ENCODE data around the gene DDX59.

The DDX59 gene

DNA sequence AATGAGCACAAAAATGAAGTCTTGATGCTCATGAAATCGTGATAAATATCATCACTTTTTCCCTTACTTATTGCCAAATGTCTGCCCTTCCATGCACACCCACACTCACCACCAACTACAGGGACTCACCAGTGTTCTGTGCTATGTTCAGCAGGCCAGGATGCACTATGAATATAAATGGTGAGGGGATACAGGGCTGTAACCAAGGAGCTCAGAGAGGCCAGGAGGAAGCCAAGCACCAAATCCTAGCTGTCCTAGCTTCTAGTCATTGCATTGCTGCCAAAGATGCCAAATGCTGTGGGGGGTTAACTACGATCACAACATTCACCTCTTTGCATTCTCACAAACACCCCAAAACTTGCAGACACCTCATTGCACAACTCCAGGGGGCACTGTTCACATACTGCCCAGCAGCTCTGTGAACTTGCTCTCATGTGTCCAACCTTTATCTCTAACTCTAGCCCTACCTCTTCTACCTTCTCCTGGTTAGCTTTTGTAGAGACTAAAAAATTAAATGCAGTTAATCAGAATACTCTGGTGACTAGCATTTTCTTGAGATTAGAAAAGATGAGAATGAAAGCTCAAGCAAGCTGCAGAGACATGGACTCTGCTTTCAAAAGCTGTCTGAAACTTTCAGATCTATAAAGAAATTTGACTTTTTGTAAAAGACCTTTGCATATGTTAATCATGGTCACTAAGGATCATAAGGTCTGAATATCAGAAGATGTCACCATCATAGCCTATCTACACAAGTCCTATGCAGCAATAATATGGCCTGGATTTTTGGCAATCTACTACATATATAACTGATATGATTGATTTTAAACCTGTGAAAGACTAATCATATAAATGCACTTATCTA lies 35.2 kb downstream of the DDX59 start:
- no peak for TF ChIP-seq SIN3A (IDR thresholded peaks at IDR 0.05; ENCODE audit: borderline replicate concordance, insufficient read depth, low read length)
- TF ChIP-seq FOXP2 (optimal IDR thresholded peaks at IDR 0.05; ENCODE audit: borderline replicate concordance, extremely low read depth, extremely low read length, insufficient read depth), result no peak
- no peak for TF ChIP-seq POLR2AphosphoS5 (IDR thresholded peaks at IDR 0.05; ENCODE audit: low read depth, low read length)
- TF ChIP-seq, protein P1, sequence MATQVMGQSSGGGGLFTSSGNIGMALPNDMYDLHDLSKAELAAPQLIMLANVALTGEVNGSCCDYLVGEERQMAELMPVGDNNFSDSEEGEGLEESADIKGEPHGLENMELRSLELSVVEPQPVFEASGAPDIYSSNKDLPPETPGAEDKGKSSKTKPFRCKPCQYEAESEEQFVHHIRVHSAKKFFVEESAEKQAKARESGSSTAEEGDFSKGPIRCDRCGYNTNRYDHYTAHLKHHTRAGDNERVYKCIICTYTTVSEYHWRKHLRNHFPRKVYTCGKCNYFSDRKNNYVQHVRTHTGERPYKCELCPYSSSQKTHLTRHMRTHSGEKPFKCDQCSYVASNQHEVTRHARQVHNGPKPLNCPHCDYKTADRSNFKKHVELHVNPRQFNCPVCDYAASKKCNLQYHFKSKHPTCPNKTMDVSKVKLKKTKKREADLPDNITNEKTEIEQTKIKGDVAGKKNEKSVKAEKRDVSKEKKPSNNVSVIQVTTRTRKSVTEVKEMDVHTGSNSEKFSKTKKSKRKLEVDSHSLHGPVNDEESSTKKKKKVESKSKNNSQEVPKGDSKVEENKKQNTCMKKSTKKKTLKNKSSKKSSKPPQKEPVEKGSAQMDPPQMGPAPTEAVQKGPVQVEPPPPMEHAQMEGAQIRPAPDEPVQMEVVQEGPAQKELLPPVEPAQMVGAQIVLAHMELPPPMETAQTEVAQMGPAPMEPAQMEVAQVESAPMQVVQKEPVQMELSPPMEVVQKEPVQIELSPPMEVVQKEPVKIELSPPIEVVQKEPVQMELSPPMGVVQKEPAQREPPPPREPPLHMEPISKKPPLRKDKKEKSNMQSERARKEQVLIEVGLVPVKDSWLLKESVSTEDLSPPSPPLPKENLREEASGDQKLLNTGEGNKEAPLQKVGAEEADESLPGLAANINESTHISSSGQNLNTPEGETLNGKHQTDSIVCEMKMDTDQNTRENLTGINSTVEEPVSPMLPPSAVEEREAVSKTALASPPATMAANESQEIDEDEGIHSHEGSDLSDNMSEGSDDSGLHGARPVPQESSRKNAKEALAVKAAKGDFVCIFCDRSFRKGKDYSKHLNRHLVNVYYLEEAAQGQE (IDR thresholded peaks at IDR 0.05; ENCODE audit: insufficient read depth in 1 of 2, low read depth in 2 of 2, low read length in 2 of 2), result no peak

DNA sequence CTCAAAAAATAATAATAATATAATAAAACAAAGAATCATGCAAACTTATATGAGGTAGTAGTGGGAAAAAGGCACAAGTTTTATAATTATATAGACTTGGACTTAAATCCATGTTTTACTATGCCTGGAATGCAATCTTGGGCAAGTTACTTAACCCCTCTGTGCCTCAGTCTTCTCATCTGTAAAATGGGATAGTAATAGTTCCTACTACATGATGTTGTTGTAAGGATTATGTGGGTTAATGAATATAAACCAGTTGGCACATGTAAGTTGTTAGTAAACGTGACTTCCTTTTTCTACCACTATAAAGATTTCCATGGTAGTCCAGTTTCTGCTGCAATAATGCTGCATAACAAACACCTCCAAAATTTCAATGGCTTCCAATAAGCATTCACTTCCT lies 38.3 kb downstream of the DDX59 start:
- TF ChIP-seq FOXP2 (optimal IDR thresholded peaks at IDR 0.05; ENCODE audit: borderline replicate concordance, extremely low read depth, extremely low read length, insufficient read depth), result no peak
- TF ChIP-seq POLR2AphosphoS5 (IDR thresholded peaks at IDR 0.05; ENCODE audit: low read depth, low read length), result no peak
- no peak for TF ChIP-seq TAF1 (IDR thresholded peaks at IDR 0.05; ENCODE audit: borderline replicate concordance, insufficient read depth, low read length)
- TF ChIP-seq, protein P1 (IDR thresholded peaks at IDR 0.05; ENCODE audit: insufficient read depth in 1 of 2, low read depth in 2 of 2, low read length in 2 of 2), result no peak
- TF ChIP-seq SIN3A (IDR thresholded peaks at IDR 0.05; ENCODE audit: borderline replicate concordance, insufficient read depth, low read length), result no peak

DNA sequence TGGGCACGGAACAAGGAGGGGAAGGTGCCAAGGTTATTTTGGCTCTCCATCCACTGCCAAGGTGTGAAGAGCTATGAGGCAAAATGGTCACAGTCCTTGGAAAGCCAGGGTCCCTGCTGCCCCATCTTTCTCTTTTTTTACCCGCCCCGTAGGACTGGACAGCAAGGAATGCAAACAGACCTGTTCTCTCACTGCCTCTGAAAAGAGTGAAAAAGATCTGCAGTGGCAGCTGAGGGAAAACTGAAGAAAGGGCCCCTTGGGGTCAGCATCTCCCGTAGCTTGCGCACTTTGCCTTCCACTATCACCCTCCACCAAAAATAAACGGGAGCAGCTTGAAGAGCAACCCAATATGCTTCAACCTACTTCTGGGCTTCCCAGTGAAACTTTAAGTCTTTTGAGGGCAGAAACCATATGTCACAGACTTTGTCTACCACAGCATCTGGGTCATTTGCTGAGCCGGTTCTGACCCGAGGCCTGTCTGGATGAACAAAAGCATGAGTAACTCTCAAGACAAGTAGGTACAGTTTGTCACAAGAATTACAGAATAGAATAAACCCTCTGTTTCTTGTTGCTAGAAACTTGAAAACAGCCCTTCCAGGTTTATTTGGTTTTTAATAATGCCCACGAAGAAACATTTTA lies 39.7 kb downstream of the DDX59 start:
- TF ChIP-seq POLR2AphosphoS5 (IDR thresholded peaks at IDR 0.05; ENCODE audit: low read depth, low read length), result no peak
- TF ChIP-seq SIN3A (IDR thresholded peaks at IDR 0.05; ENCODE audit: borderline replicate concordance, insufficient read depth, low read length), result no peak
- TF ChIP-seq, protein P1 (IDR thresholded peaks at IDR 0.05; ENCODE audit: insufficient read depth in 1 of 2, low read depth in 2 of 2, low read length in 2 of 2), result no peak
- no peak for TF ChIP-seq TAF1 (IDR thresholded peaks at IDR 0.05; ENCODE audit: borderline replicate concordance, insufficient read depth, low read length)
- no peak for TF ChIP-seq FOXP2 (optimal IDR thresholded peaks at IDR 0.05; ENCODE audit: borderline replicate concordance, extremely low read depth, extremely low read length, insufficient read depth)

DNA sequence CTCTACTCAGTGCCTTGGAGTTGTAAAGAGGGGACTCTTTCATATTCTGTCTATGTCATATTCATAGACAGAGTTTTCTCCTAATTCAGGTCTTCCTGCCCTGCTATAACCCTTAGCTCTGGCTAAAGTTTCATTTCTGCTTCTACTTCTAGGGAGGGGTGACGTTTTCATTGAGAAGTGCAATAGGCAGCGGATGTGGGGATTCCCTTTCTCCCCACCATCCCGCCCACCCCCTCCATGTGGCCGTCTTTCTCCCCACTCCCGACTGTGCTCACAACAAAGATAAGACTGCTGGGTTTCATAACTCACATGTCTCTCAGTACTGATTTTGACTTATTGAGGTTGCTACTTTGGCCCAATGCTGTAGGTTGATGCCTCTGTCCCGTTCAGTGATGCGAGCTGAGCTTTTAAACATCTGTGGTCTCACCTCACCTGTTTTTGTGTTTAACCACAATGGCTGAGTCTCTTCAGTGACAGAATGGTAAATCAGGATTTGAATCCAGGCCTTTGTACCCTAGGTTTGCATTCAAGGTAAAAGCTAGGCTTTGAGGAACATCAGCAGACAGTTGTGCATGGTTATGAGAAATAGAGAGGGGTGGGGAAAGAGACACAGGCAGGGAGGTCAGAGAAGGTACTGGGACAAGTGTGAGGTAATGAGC lies 41.4 kb downstream of the DDX59 start:
- TF ChIP-seq POLR2AphosphoS5 (IDR thresholded peaks at IDR 0.05; ENCODE audit: low read depth, low read length) (no peak), SIN3A (IDR thresholded peaks at IDR 0.05; ENCODE audit: borderline replicate concordance, insufficient read depth, low read length) (no peak), FOXP2 (optimal IDR thresholded peaks at IDR 0.05; ENCODE audit: borderline replicate concordance, extremely low read depth, extremely low read length, insufficient read depth) (no peak), TAF1 (IDR thresholded peaks at IDR 0.05; ENCODE audit: borderline replicate concordance, insufficient read depth, low read length) (no peak)
- TF ChIP-seq, protein P1 (IDR thresholded peaks at IDR 0.05; ENCODE audit: insufficient read depth in 1 of 2, low read depth in 2 of 2, low read length in 2 of 2), result no peak

Data from PFSK-1 (cell line).